OCI-LY3 (cell line): ENCODE results near the gene TASL.

Source experiments
- H2AFZ ChIP-seq: fragments of 200-600, 300-600 bp; shearing (Covaris generic); 2 replicates; pipeline ENCODE4 v1.6.0; 2014; ENCODE audit warnings: antibody characterized with exemption, low read depth, low read length
- H3K27ac ChIP-seq: fragments of 200-600, 300-600 bp; sonication (generic); 2 replicates; pipeline ENCODE4 v1.5.1; 2014; ENCODE audit warnings: mild to moderate bottlenecking, low read length, moderate library complexity, mixed read lengths
- H3K27me3 ChIP-seq: fragments of 200-600, 300-600 bp; sonication (generic); 2 replicates; pipeline ENCODE4 v1.6.1; 2014; ENCODE audit warnings: low read depth, low read length, mixed read lengths
- H3K36me3 ChIP-seq: fragments of 200-600, 300-600 bp; sonication (generic); replicated peaks from 2 replicates; pipeline ENCODE3; 2014; ENCODE audit warnings: low read depth, low read length, mixed read lengths
- H3K4me1 ChIP-seq: fragments of 300-600, 200-600 bp; sonication (generic); 2 replicates; pipeline ENCODE4 v1.6.1; 2014; ENCODE audit warnings: low read length, mixed read lengths
- H3K4me2 ChIP-seq: fragments of 200-600, 300-600 bp; sonication (generic); 2 replicates; pipeline ENCODE4 v1.6.1; 2014; ENCODE audit warnings: low read length, mixed read lengths
- H3K4me3 ChIP-seq: fragments of 300-600, 200-600 bp; sonication (generic); 2 replicates; pipeline ENCODE4 v1.5.1; 2014; ENCODE audit warnings: antibody characterized with exemption, mild to moderate bottlenecking, low read length, moderate library complexity
- H3K79me2 ChIP-seq: fragments of 300-600, 200-600 bp; shearing (Covaris generic); 2 replicates; pipeline ENCODE4 v1.6.1; 2014; ENCODE audit warnings: mild to moderate bottlenecking, low read length, mixed read lengths
- H3K9ac ChIP-seq: fragments of 300-600, 200-600 bp; shearing (Covaris generic); 2 replicates; pipeline ENCODE4 v1.6.0; 2014; ENCODE audit warnings: mild to moderate bottlenecking, low read length, moderate library complexity
- H3K9me3 ChIP-seq: fragments of 200-600, 300-600 bp; shearing (Covaris generic); 2 replicates; pipeline ENCODE4 v1.6.1; 2014; ENCODE audit warnings: low read length, mixed read lengths; ENCODE audit not compliant: insufficient read depth
- H4K20me1 ChIP-seq: fragments of 200-600, 300-600 bp; sonication (generic); 2 replicates; pipeline ENCODE4 v1.6.1; 2016; ENCODE audit warnings: low read length, mixed read lengths; ENCODE audit not compliant: insufficient read depth
- CTCF ChIP-seq: fragments of 200-600, 300-600 bp; sonication (generic); IDR thresholded peaks from 2 replicates; pipeline ENCODE4 v1.5.1; 2014; ENCODE audit warnings: antibody characterized with exemption, low read length, low read depth
- EZH2phosphoT487 ChIP-seq: fragments of 200-600 bp; shearing (Covaris generic); IDR thresholded peaks from 2 replicates; pipeline ENCODE4 v1.6.1; 2018; ENCODE audit warnings: antibody characterized with exemption, mixed run types, low read depth

TASL gene

GRCh38 chrX:30589146-30589888, 11.8 kb upstream of the TASL start:
- no peaks in the 10 kb centered on the region for H3K27me3 ChIP-seq
- no peak overlapping the region for H3K4me3 ChIP-seq
- no peak overlapping the region for H3K27ac ChIP-seq
- peak overlapping the region; percentile 65 for H3K4me2 ChIP-seq
- H3K4me1 ChIP-seq, result peaks cover 58% of the 10 kb centered on the region
- H3K36me3 ChIP-seq, result no peaks in the 10 kb centered on the region
- H3K79me2 ChIP-seq, result no peaks in the 10 kb centered on the region
- TF ChIP-seq EZH2phosphoT487, result no peak
- H3K9me3 ChIP-seq, result no peaks in the 10 kb centered on the region
- no peak overlapping the region for H2AFZ ChIP-seq
- no peaks in the 10 kb centered on the region for H4K20me1 ChIP-seq
- no peak overlapping the region for H3K9ac ChIP-seq

GRCh38 chrX:30586516-30586915, 8.9 kb upstream of the TASL start:
- Histone ChIP-seq H3K27ac (no peak overlapping the region), H2AFZ (no peak overlapping the region), H3K79me2 (no peaks in the 10 kb centered on the region), H3K4me1 (peaks cover 31% of the 10 kb centered on the region), H3K4me2 (no peak overlapping the region), H3K4me3 (no peak overlapping the region), H3K9me3 (no peaks in the 10 kb centered on the region), H3K36me3 (no peaks in the 10 kb centered on the region), H3K9ac (no peak overlapping the region), H4K20me1 (no peaks in the 10 kb centered on the region), H3K27me3 (no peaks in the 10 kb centered on the region)
- no peak for TF ChIP-seq EZH2phosphoT487
- TF ChIP-seq CTCF, result no peak

- no peaks in the 10 kb centered on the region for H3K27me3 ChIP-seq
- no peaks in the 10 kb centered on the region for H3K36me3 ChIP-seq
- no peaks in the 10 kb centered on the region for H4K20me1 ChIP-seq
- H3K4me3 ChIP-seq, result no peak overlapping the region
- TF ChIP-seq EZH2phosphoT487 (no peak), CTCF (no peak)
- H3K79me2 ChIP-seq, result no peaks in the 10 kb centered on the region
- no peak overlapping the region for H3K4me2 ChIP-seq
- H3K27ac ChIP-seq, result no peak overlapping the region
- H3K4me1 ChIP-seq, result peaks cover 6% of the 10 kb centered on the region; the same call in 1 of the 2 replicates
- no peaks in the 10 kb centered on the region for H3K9me3 ChIP-seq
- H2AFZ ChIP-seq, result no peak overlapping the region
- H3K9ac ChIP-seq, result no peak overlapping the region
Measured at GRCh38 chrX:30582664-30583063, 5.1 kb upstream of the TASL start.

GRCh38 chrX:30580641-30581040, 3.1 kb upstream of the TASL start:
- Histone ChIP-seq H3K27ac (no peak overlapping the region), H3K9ac (no peak overlapping the region), H3K27me3 (no peaks in the 10 kb centered on the region), H3K9me3 (no peaks in the 10 kb centered on the region), H3K36me3 (peaks cover 5% of the 10 kb centered on the region), H4K20me1 (no peaks in the 10 kb centered on the region), H2AFZ (no peak overlapping the region), H3K79me2 (peaks cover 19% of the 10 kb centered on the region), H3K4me3 (no peak overlapping the region), H3K4me1 (peaks cover 6% of the 10 kb centered on the region; the same call in 1 of the 2 replicates), H3K4me2 (no peak overlapping the region)
- TF ChIP-seq EZH2phosphoT487 (no peak), CTCF (no peak)
